H9 (cell line): ENCODE results near the gene CYREN. TPM values are rescaled to one million over a fixed set of nuclear protein-coding genes. Genes with fewer than 3 reads are reported as not detected.

Experiments used
- DNase-seq: peaks from one replicate; pipeline ENCODE4 v3.0.0-alpha.2; 2017
- H2AFZ ChIP-seq: one replicate; pipeline ENCODE4 v1.6.1; 2013; ENCODE audit warnings: mild to moderate bottlenecking, low read length, control low read depth, moderate library complexity
- H2AK5ac ChIP-seq: 2 replicates; pipeline ENCODE4 v1.6.1; 2013; ENCODE audit warnings: low read length, control low read depth, mixed read lengths; ENCODE audit not compliant: insufficient read length
- H2BK120ac ChIP-seq: one replicate; pipeline ENCODE4 v1.6.1; 2013; ENCODE audit warnings: low read depth, mild to moderate bottlenecking, low read length, control low read depth, inconsistent platforms; ENCODE audit not compliant: poor library complexity, severe bottlenecking
- H2BK12ac ChIP-seq: 2 replicates; pipeline ENCODE4 v1.6.1; 2013; ENCODE audit warnings: low read length, control low read depth, mixed read lengths, low read depth; ENCODE audit not compliant: insufficient read length
- H2BK15ac ChIP-seq: 2 replicates; pipeline ENCODE4 v1.6.1; 2013; ENCODE audit warnings: low read depth, low read length, control low read depth
- H2BK20ac ChIP-seq: one replicate; pipeline ENCODE4 v1.6.1; 2013; ENCODE audit warnings: low read depth, mild to moderate bottlenecking, low read length, control low read depth, inconsistent platforms; ENCODE audit not compliant: poor library complexity, severe bottlenecking
- H2BK5ac ChIP-seq: 2 replicates; pipeline ENCODE4 v1.6.1; 2013; ENCODE audit warnings: low read length, control low read depth, mixed read lengths; ENCODE audit not compliant: insufficient read length
- H3K14ac ChIP-seq: 2 replicates; pipeline ENCODE4 v1.6.1; 2013; ENCODE audit warnings: low read length, control low read depth; ENCODE audit not compliant: insufficient read depth
- H3K18ac ChIP-seq: 2 replicates; pipeline ENCODE4 v1.6.1; 2013; ENCODE audit warnings: low read depth, mild to moderate bottlenecking, mixed read lengths, low read length, control low read depth; ENCODE audit not compliant: insufficient read length
- H3K23ac ChIP-seq: 2 replicates; pipeline ENCODE4 v1.6.1; 2013; ENCODE audit warnings: low read length, control low read depth, mixed read lengths, low read depth; ENCODE audit not compliant: insufficient read length
- H3K23me2 ChIP-seq: 2 replicates; pipeline ENCODE4 v1.6.1; 2013; ENCODE audit warnings: low read depth, mild to moderate bottlenecking, mixed read lengths, low read length, control low read depth; ENCODE audit not compliant: insufficient read length, poor library complexity, severe bottlenecking
- H3K27ac ChIP-seq: 2 replicates; pipeline ENCODE4 v1.5.1; 2013; ENCODE audit warnings: low read length, control low read depth, mixed read lengths, low read depth; ENCODE audit not compliant: insufficient read length
- H3K27me3 ChIP-seq: 2 replicates; pipeline ENCODE4 v1.6.1; 2013; ENCODE audit warnings: low read length, control low read depth, inconsistent platforms; ENCODE audit not compliant: insufficient read depth
- H3K4ac ChIP-seq: 2 replicates; pipeline ENCODE4 v1.6.1; 2013; ENCODE audit warnings: low read depth, mild to moderate bottlenecking, control low read depth, inconsistent platforms, low read length, moderate library complexity
- H3K4me1 ChIP-seq: 2 replicates; pipeline ENCODE4 v1.6.1; 2013; ENCODE audit warnings: low read length, control low read depth, inconsistent platforms; ENCODE audit not compliant: insufficient read depth
- H3K4me2 ChIP-seq: 2 replicates; pipeline ENCODE4 v1.6.1; 2013; ENCODE audit warnings: low read length, control low read depth, mixed read lengths; ENCODE audit not compliant: insufficient read length, insufficient read depth
- H3K56ac ChIP-seq: 2 replicates; pipeline ENCODE4 v1.6.1; 2013; ENCODE audit warnings: low read depth, mild to moderate bottlenecking, mixed read lengths, low read length, control low read depth; ENCODE audit not compliant: insufficient read length
- H3K79me1 ChIP-seq: 2 replicates; pipeline ENCODE4 v1.6.1; 2013; ENCODE audit warnings: low read depth, mild to moderate bottlenecking, moderate library complexity, low read length, control low read depth, inconsistent platforms; ENCODE audit not compliant: insufficient read depth, poor library complexity, severe bottlenecking
- H3K79me2 ChIP-seq: 2 replicates; pipeline ENCODE4 v1.6.1; 2013; ENCODE audit warnings: low read length, control low read depth, inconsistent platforms; ENCODE audit not compliant: insufficient read depth
- H3K9ac ChIP-seq: 2 replicates; pipeline ENCODE4 v1.6.1; 2013; ENCODE audit warnings: low read length, control low read depth, mixed read lengths; ENCODE audit not compliant: insufficient read length; ENCODE audit errors: extremely low read depth
- H3K9me3 ChIP-seq: one replicate; pipeline ENCODE4 v1.6.1; 2013; ENCODE audit warnings: low read depth, low read length, inconsistent platforms; ENCODE audit not compliant: control insufficient read depth
- H3T11ph ChIP-seq: one replicate; pipeline ENCODE4 v1.6.1; 2013; ENCODE audit warnings: mild to moderate bottlenecking, low read length, control low read depth, inconsistent platforms
- H4K20me1 ChIP-seq: one replicate; pipeline ENCODE4 v1.6.1; 2013; ENCODE audit not compliant: control insufficient read depth, insufficient read length, insufficient read depth
- H4K5ac ChIP-seq: 2 replicates; pipeline ENCODE4 v1.6.1; 2013; ENCODE audit warnings: low read depth, mild to moderate bottlenecking, mixed read lengths, low read length, control low read depth; ENCODE audit not compliant: insufficient read length
- H4K8ac ChIP-seq: replicated peaks from 2 replicates; pipeline ENCODE4 v1.6.1; 2013; ENCODE audit warnings: low read length, control low read depth, mixed read lengths, low read depth; ENCODE audit not compliant: insufficient read length
- H4K91ac ChIP-seq: 2 replicates; pipeline ENCODE4 v1.6.1; 2013; ENCODE audit warnings: low read depth, mild to moderate bottlenecking, moderate library complexity, mixed read lengths, low read length, control low read depth; ENCODE audit not compliant: insufficient read length
- H3K27ac Mint-ChIP-seq, 3 experiments: 2 replicates in 2 of 3; 3 replicates in 1 of 3; pipeline ENCODE4 v1.8.0; 2020 to 2021; ENCODE audit warnings: mixed read lengths in 3 of 3, mild to moderate bottlenecking in 1 of 3, moderate library complexity in 1 of 3
- H3K27me3 Mint-ChIP-seq: 2 replicates; pipeline ENCODE4 v1.8.0; 2021; ENCODE audit warnings: low read depth, mild to moderate bottlenecking, moderate library complexity, mixed read lengths
- H3K36me3 Mint-ChIP-seq, 3 experiments: 2 replicates in 2 of 3; 3 replicates in 1 of 3; pipeline ENCODE4 v1.8.0; 2020 to 2021; ENCODE audit warnings: low read depth in 3 of 3, mixed read lengths in 3 of 3; ENCODE audit not compliant: insufficient read depth in 1 of 3
- H3K4me1 Mint-ChIP-seq, 2 experiments: 2 replicates each; pipeline ENCODE4 v1.8.0; 2020; ENCODE audit warnings: mixed read lengths in 2 of 2
- H3K4me3 Mint-ChIP-seq, 2 experiments: 2 replicates in 1 of 2; 3 replicates in 1 of 2; pipeline ENCODE4 v1.8.0; 2020 to 2021; ENCODE audit warnings: mild to moderate bottlenecking in 2 of 2, mixed read lengths in 2 of 2, moderate library complexity in 1 of 2
- H3K9me3 Mint-ChIP-seq, 2 experiments: 2 replicates in 1 of 2; 3 replicates in 1 of 2; pipeline ENCODE4 v1.8.0; 2020; ENCODE audit warnings: mild to moderate bottlenecking in 2 of 2, mixed read lengths in 2 of 2, moderate library complexity in 1 of 2
- WGBS: extraction: QIAGEN DNeasy Blood & Tissue Kit; methylation state at CpG from one replicate; pipeline ENCODE4 v1.1.7; 2013; ENCODE audit warnings: missing lambda C conversion rate, low lambda C conversion rate, mixed read lengths; ENCODE audit not compliant: insufficient read length; ENCODE audit errors: extremely low coverage; 5-methylcytosine and 5-hydroxymethylcytosine counted together
- total RNA-seq: library from RNA; stranded (reverse); gene quantifications from 2 replicates; pipeline ENCODE4 v1.2.1, GENCODE V29; 2021
- TF ChIP-seq, protein P1 (sequence below): fragments of 200-600 bp; sonication (generic); conservative IDR thresholded peaks from 3 replicates; pipeline ENCODE4 v1.8.0; 2021; ENCODE audit warnings: antibody characterized with exemption, mild to moderate bottlenecking

Gene CYREN
- total RNA-seq, 1 experiment from 2014 or later = 72.0 TPM

DNA sequence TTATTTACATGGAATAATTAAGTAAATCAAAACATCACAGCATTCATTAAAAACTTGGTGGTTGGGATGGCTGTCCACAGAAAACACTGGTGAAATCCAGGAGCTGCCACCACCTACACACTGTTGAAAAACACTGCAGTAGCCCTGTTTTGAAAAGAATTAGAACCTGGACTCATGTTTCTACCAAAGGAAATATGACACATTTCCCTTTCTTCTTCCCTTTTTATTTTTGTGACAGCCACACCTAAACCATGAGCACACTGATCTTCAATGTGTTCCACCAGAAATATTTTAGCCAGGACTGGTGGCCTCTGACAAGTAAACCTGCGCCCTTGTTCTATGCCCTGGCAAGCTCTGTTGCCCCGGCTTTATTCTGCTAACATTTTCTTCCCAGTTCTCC is 19.4 kb downstream of the CYREN start:
- TF ChIP-seq, protein P1, sequence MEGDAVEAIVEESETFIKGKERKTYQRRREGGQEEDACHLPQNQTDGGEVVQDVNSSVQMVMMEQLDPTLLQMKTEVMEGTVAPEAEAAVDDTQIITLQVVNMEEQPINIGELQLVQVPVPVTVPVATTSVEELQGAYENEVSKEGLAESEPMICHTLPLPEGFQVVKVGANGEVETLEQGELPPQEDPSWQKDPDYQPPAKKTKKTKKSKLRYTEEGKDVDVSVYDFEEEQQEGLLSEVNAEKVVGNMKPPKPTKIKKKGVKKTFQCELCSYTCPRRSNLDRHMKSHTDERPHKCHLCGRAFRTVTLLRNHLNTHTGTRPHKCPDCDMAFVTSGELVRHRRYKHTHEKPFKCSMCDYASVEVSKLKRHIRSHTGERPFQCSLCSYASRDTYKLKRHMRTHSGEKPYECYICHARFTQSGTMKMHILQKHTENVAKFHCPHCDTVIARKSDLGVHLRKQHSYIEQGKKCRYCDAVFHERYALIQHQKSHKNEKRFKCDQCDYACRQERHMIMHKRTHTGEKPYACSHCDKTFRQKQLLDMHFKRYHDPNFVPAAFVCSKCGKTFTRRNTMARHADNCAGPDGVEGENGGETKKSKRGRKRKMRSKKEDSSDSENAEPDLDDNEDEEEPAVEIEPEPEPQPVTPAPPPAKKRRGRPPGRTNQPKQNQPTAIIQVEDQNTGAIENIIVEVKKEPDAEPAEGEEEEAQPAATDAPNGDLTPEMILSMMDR = no peak
- Histone ChIP-seq H3K9ac (no peak overlapping the region), H3K27me3 (no peaks in the 10 kb centered on the region), H3K4me2 (no peak overlapping the region), H2BK5ac (no peak overlapping the region), H3K23ac (no peak overlapping the region), H3T11ph (no peak overlapping the region), H4K5ac (no peak overlapping the region), H3K79me1 (no peaks in the 10 kb centered on the region), H3K56ac (no peak overlapping the region), H3K18ac (no peak overlapping the region), H4K20me1 (no peaks in the 10 kb centered on the region), H2AFZ (no peak overlapping the region), H3K9me3 (no peaks in the 10 kb centered on the region), H4K91ac (no peak overlapping the region), H3K4ac (no peak overlapping the region), H3K79me2 (no peaks in the 10 kb centered on the region), H2BK20ac (no peak overlapping the region), H3K27ac (no peak overlapping the region), H2BK120ac (no peak overlapping the region), H3K23me2 (no peaks in the 10 kb centered on the region), H2BK12ac (no peak overlapping the region), H2AK5ac (no peak overlapping the region), H2BK15ac (no peak overlapping the region), H3K14ac (no peak overlapping the region), H4K8ac (no peak overlapping the region), H3K4me1 (no peaks in the 10 kb centered on the region)
- Mint-ChIP-seq H3K4me1 (peaks cover 2 to 8% of the 10 kb centered on the region in 2 experiments; a peak in 2 of 4 replicates), H3K4me3 (no peak overlapping the region), H3K36me3 (peaks cover under 1 to 18% (median 8%) of the 10 kb centered on the region in 3 experiments; a peak in 6 of 7 replicates), H3K27me3 (no peaks in the 10 kb centered on the region), H3K27ac (no peak overlapping the region), H3K9me3 (peaks cover 18 to 25% of the 10 kb centered on the region in 2 experiments)
- no CpG with 5 or more reads among the region's 2 CpGs for whole genome bisulfite sequencing
- no peak for DNase-seq
